Ishikawa (cell line): ENCODE measurements around the gene SMIM26.

Experiments used
- CEBPB ChIP-seq: IDR thresholded peaks from 2 replicates; pipeline ENCODE4 v1.6.1; 2012
- CREB1 ChIP-seq: IDR thresholded peaks from 2 replicates; pipeline ENCODE4 v1.6.1; 2012; ENCODE audit warnings: low read depth
- EGR1 ChIP-seq: IDR thresholded peaks from 2 replicates; pipeline ENCODE4 v1.6.1; 2012
- EP300 ChIP-seq: IDR thresholded peaks from 2 replicates; pipeline ENCODE4 v1.6.1; 2012; ENCODE audit warnings: borderline replicate concordance
- FOXM1 ChIP-seq: IDR thresholded peaks from 2 replicates; pipeline ENCODE4 v1.6.1; 2012; ENCODE audit warnings: low read depth, borderline replicate concordance
- MAX ChIP-seq: IDR thresholded peaks from 2 replicates; pipeline ENCODE4 v1.6.1; 2012
- NFIC ChIP-seq: IDR thresholded peaks from 2 replicates; pipeline ENCODE4 v1.6.1; 2012
- RAD21 ChIP-seq: IDR thresholded peaks from 2 replicates; pipeline ENCODE4 v1.6.1; 2012; ENCODE audit warnings: low read depth
- REST ChIP-seq: IDR thresholded peaks from 2 replicates; pipeline ENCODE4 v1.6.1; 2012; ENCODE audit warnings: low read depth, mild to moderate bottlenecking
- TAF1 ChIP-seq: IDR thresholded peaks from 2 replicates; pipeline ENCODE4 v1.6.1; 2012; ENCODE audit warnings: low read depth, mild to moderate bottlenecking
- TCF12 ChIP-seq: IDR thresholded peaks from 2 replicates; pipeline ENCODE4 v1.6.1; 2012; ENCODE audit warnings: low read depth
- TEAD4 ChIP-seq: IDR thresholded peaks from 2 replicates; pipeline ENCODE4 v1.6.1; 2012
- USF1 ChIP-seq: IDR thresholded peaks from 2 replicates; pipeline ENCODE4 v1.6.1; 2012
- YY1 ChIP-seq: IDR thresholded peaks from 2 replicates; pipeline ENCODE4 v1.6.1; 2012; ENCODE audit warnings: low read depth
- ZBTB7A ChIP-seq: IDR thresholded peaks from 2 replicates; pipeline ENCODE4 v1.6.1; 2012; ENCODE audit warnings: low read depth

The SMIM26 gene

GRCh38 chr20:18571009-18571408 lies 3.8 kb downstream of the SMIM26 start:
- TF ChIP-seq TEAD4, result no peak
- TF ChIP-seq MAX, result no peak
- TF ChIP-seq CREB1, result no peak
- no peak for TF ChIP-seq USF1
- no peak for TF ChIP-seq YY1
- TF ChIP-seq ZBTB7A, result no peak
- no peak for TF ChIP-seq EP300
- TF ChIP-seq FOXM1, result no peak
- TF ChIP-seq TAF1, result no peak
- TF ChIP-seq TCF12, result no peak
- no peak for TF ChIP-seq CEBPB
- TF ChIP-seq RAD21, result no peak
- no peak for TF ChIP-seq REST
- TF ChIP-seq EGR1, result no peak
- TF ChIP-seq NFIC, result no peak

- TF ChIP-seq NFIC (no peak), TAF1 (no peak), USF1 (no peak), YY1 (no peak), ZBTB7A (no peak), EP300 (no peak)
These were observed 4.3 kb downstream of the SMIM26 start for GRCh38 chr20:18571578-18571977.

- TF ChIP-seq TEAD4, result no peak
- TF ChIP-seq TAF1, result no peak
- no peak for TF ChIP-seq CEBPB
- TF ChIP-seq FOXM1, result no peak
- TF ChIP-seq USF1, result no peak
- no peak for TF ChIP-seq RAD21
- TF ChIP-seq NFIC, result no peak
- TF ChIP-seq TCF12, result no peak
- TF ChIP-seq YY1, result no peak
- TF ChIP-seq MAX, result no peak
- TF ChIP-seq CREB1, result no peak
- TF ChIP-seq ZBTB7A, result no peak
- no peak for TF ChIP-seq EP300
These were observed 10.7 kb downstream of the SMIM26 start for GRCh38 chr20:18577942-18578341.

- no peak for TF ChIP-seq EGR1
- no peak for TF ChIP-seq CREB1
- no peak for TF ChIP-seq RAD21
- TF ChIP-seq NFIC, result no peak
- no peak for TF ChIP-seq ZBTB7A
These were observed 11.3 kb downstream of the SMIM26 start for GRCh38 chr20:18578581-18578980.

- TF ChIP-seq YY1 (no peak), TAF1 (no peak), NFIC (no peak), CREB1 (no peak), EP300 (no peak), USF1 (no peak), ZBTB7A (no peak), TCF12 (no peak), RAD21 (no peak), REST (no peak), CEBPB (no peak), EGR1 (no peak), TEAD4 (no peak), FOXM1 (no peak), MAX (no peak)
These were observed 12.8 kb downstream of the SMIM26 start for GRCh38 chr20:18580012-18580411.

GRCh38 chr20:18585134-18585533 lies 17.9 kb downstream of the SMIM26 start:
- TF ChIP-seq NFIC, result no peak
- no peak for TF ChIP-seq TAF1
- TF ChIP-seq MAX, result no peak
- no peak for TF ChIP-seq YY1
- TF ChIP-seq REST, result no peak
- no peak for TF ChIP-seq ZBTB7A
- no peak for TF ChIP-seq TCF12
- no peak for TF ChIP-seq EGR1
- TF ChIP-seq EP300, result no peak
- no peak for TF ChIP-seq RAD21
- TF ChIP-seq CEBPB, result no peak
- TF ChIP-seq FOXM1, result no peak
- no peak for TF ChIP-seq USF1
- no peak for TF ChIP-seq TEAD4
- no peak for TF ChIP-seq CREB1
